Esophagus muscularis mucosa (tissue), 4 donors: ENCODE results near the gene MOBP. TPM values are rescaled to one million over a fixed set of nuclear protein-coding genes. Genes with fewer than 3 reads are reported as not detected.

Source experiments
- DNase-seq: peaks from one replicate; pipeline ENCODE4 v3.0.0-alpha.2; 2017; ENCODE audit errors: extremely low spot score
- H3K27ac ChIP-seq, 4 donors: fragments of 200-600 bp; sonication (generic); replicated peaks in 1 of 4; 1 replicate in 3 of 4; 2 replicates in 1 of 4; pipeline ENCODE4 v1.5.1; 2016 to 2019; ENCODE audit warnings: mild to moderate bottlenecking in 1 of 4
- H3K27me3 ChIP-seq, 4 donors: fragments of 200-600 bp; sonication (generic); one replicate each; pipeline versions ENCODE4 v1.5.1 to v1.6.0; 2016 to 2019
- H3K36me3 ChIP-seq, 4 donors: fragments of 200-600 bp; sonication (generic); one replicate each; pipeline ENCODE4 v1.5.1; 2016 to 2019
- H3K4me1 ChIP-seq, 4 donors: fragments of 200-600 bp; sonication (generic); one replicate each; pipeline ENCODE4 v1.5.1; 2016 to 2019
- H3K4me3 ChIP-seq, 4 donors: fragments of 200-600 bp; sonication (generic); 1 replicate in 2 of 4; 2 replicates in 2 of 4; pipeline ENCODE4 v1.5.1; 2016 to 2019; ENCODE audit warnings: mild to moderate bottlenecking in 4 of 4, moderate library complexity in 1 of 4
- H3K9me3 ChIP-seq, 4 donors: fragments of 200-600 bp; sonication (generic); 1 replicate in 3 of 4; 2 replicates in 1 of 4; pipeline ENCODE4 v1.5.1; 2016 to 2019
- CTCF ChIP-seq, 3 experiments: fragments of 200-600 bp in 2 of 3; fragments of 450-650 bp in 1 of 3; sonication (generic) in 2 of 3; IDR thresholded peaks; one replicate each; pipeline ENCODE4 v1.5.1; 2017 to 2019; ENCODE audit warnings: antibody characterized with exemption in 3 of 3, mild to moderate bottlenecking in 2 of 3, moderate library complexity in 1 of 3
- EP300 ChIP-seq: sonication (generic); formaldehyde crosslinking; IDR thresholded peaks from one replicate; pipeline ENCODE4 v1.6.1; 2017; ENCODE audit warnings: antibody characterized with exemption
- POLR2A ChIP-seq: fragments of 450-650 bp; IDR thresholded peaks from one replicate; pipeline ENCODE4 v1.6.1; 2017; ENCODE audit warnings: antibody characterized with exemption, moderate library complexity, mild to moderate bottlenecking, low read depth
- POLR2AphosphoS5 ChIP-seq, 2 donors: sonication (generic); formaldehyde crosslinking; IDR thresholded peaks; one replicate each; pipeline ENCODE4 v1.6.1; 2017; ENCODE audit warnings: antibody characterized with exemption in 2 of 2
- WGBS: methylation state at CpG from one replicate; pipeline ENCODE4 v1.1.5; 2018; 5-methylcytosine and 5-hydroxymethylcytosine counted together
- intact Hi-C: fragments of 100-400 bp; cut with DNase I; formaldehyde crosslinking; loops from one replicate; pipeline ENCODE4 v1.15.1; 2023
- total RNA-seq, 4 donors: library from RNA; depleted of rRNA; stranded (reverse); fragments of >200 nt; gene quantifications; one replicate each; pipeline versions ENCODE4 v1.1.0 to v1.2.1, GENCODE V29; 2016

Gene MOBP
- total RNA-seq, 4 donors from 2014 or later: not detected

GRCh38 chr3:39531066-39531465, 63.6 kb downstream of the MOBP start:
- TF ChIP-seq POLR2A (no peak), EP300 (no peak), CTCF (IDR thresholded peaks at IDR 0.05) (no peak), POLR2AphosphoS5 (IDR thresholded peaks at IDR 0.05) (no peak)
- intact Hi-C loops: no loop called here

GRCh38 chr3:39531665-39532064, 64.2 kb downstream of the MOBP start:
- TF ChIP-seq POLR2A (no peak), POLR2AphosphoS5 (IDR thresholded peaks at IDR 0.05) (peak in 1 of 2 donors; percentile 31)
- 77% methylated on average over 3 of the region's 3 CpGs for WGBS
- no peaks in the 10 kb centered on the region for H3K4me1 ChIP-seq
- intact Hi-C loops: no loop called here
- H3K27me3 ChIP-seq: no peaks in the 10 kb centered on the region
- H3K36me3 ChIP-seq: no peaks in the 10 kb centered on the region
- no peaks in the 10 kb centered on the region for H3K9me3 ChIP-seq
- DNase-seq: no peak
- no peak overlapping the region for H3K27ac ChIP-seq
- no peak overlapping the region for H3K4me3 ChIP-seq

More at GRCh38 chr3:39531066-39531465, 63.6 kb downstream of the MOBP start:
- no peaks in the 10 kb centered on the region for H3K27me3 ChIP-seq
- H3K36me3 ChIP-seq: no peaks in the 10 kb centered on the region
- DNase-seq: no peak
- no peak overlapping the region for H3K4me3 ChIP-seq
- WGBS: 88% methylated on average over 6 of the region's 6 CpGs
- H3K9me3 ChIP-seq: no peaks in the 10 kb centered on the region
- no peak overlapping the region for H3K27ac ChIP-seq
- no peaks in the 10 kb centered on the region for H3K4me1 ChIP-seq

GRCh38 chr3:39532777-39533176, 65.3 kb downstream of the MOBP start:
- intact Hi-C loops: no loop called here
- TF ChIP-seq CTCF (IDR thresholded peaks at IDR 0.05) (no peak), EP300 (no peak), POLR2A (no peak), POLR2AphosphoS5 (IDR thresholded peaks at IDR 0.05) (no peak)
- H3K4me1 ChIP-seq: no peaks in the 10 kb centered on the region

GRCh38 chr3:39533226-39533625, 65.7 kb downstream of the MOBP start:
- no peaks in the 10 kb centered on the region for H3K9me3 ChIP-seq
- DNase-seq: no peak
- H3K27ac ChIP-seq: no peak overlapping the region
- no peaks in the 10 kb centered on the region for H3K27me3 ChIP-seq
- H3K4me3 ChIP-seq: no peak overlapping the region
- TF ChIP-seq CTCF (IDR thresholded peaks at IDR 0.05): no peak
- TF ChIP-seq EP300: no peak
- TF ChIP-seq POLR2AphosphoS5 (IDR thresholded peaks at IDR 0.05): no peak
- TF ChIP-seq POLR2A: no peak
- no peaks in the 10 kb centered on the region for H3K36me3 ChIP-seq
- WGBS: 30% methylated on average over 2 of the region's 2 CpGs
- H3K4me1 ChIP-seq: no peaks in the 10 kb centered on the region
- intact Hi-C loops: no loop called here

More at GRCh38 chr3:39532777-39533176, 65.3 kb downstream of the MOBP start:
- H3K27ac ChIP-seq: no peak overlapping the region
- H3K27me3 ChIP-seq: no peaks in the 10 kb centered on the region
- DNase-seq: no peak
- no peaks in the 10 kb centered on the region for H3K36me3 ChIP-seq
- H3K9me3 ChIP-seq: no peaks in the 10 kb centered on the region
- no peak overlapping the region for H3K4me3 ChIP-seq
- WGBS: 60% methylated on average over 1 of the region's 1 CpG

GRCh38 chr3:39540162-39540921, 72.9 kb downstream of the MOBP start:
- WGBS: 70% methylated on average over 1 of the region's 1 CpG
- Histone ChIP-seq H3K4me3 (no peak overlapping the region), H3K4me1 (no peaks in the 10 kb centered on the region), H3K27ac (no peak overlapping the region), H3K36me3 (no peaks in the 10 kb centered on the region), H3K9me3 (no peaks in the 10 kb centered on the region), H3K27me3 (no peaks in the 10 kb centered on the region)
- TF ChIP-seq POLR2A (no peak), EP300 (no peak), POLR2AphosphoS5 (IDR thresholded peaks at IDR 0.05) (no peak), CTCF (IDR thresholded peaks at IDR 0.05) (no peak)
- intact Hi-C loops: no loop called here
- DNase-seq: no peak
